Activated CD8-positive, alpha-beta memory T cell treated with anti-CD3 and anti-CD28 coated beads for 4 hours (primary cell): Measurements from ENCODE around the gene PCDHB5.
"Not testable (repeated sequence)": the region's sequence is repeated elsewhere in the genome, so short reads cannot be mapped to it uniquely, and the experiment has no call there.

ENCODE experiments used
- DNase-seq, 2 donors: peaks; one replicate each; pipeline ENCODE4 v3.0.0-alpha.2; 2020; ENCODE audit warnings: low read depth in 2 of 2

PCDHB5 gene

GRCh38 chr5:141135030-141135717 lies at the start of gene PCDHB5:
Gene PCDHB5 (plus strand): TSS chr5:141135206. CDS start chr5:141135435, 229 bp downstream.
- no peak for DNase-seq

DNA sequence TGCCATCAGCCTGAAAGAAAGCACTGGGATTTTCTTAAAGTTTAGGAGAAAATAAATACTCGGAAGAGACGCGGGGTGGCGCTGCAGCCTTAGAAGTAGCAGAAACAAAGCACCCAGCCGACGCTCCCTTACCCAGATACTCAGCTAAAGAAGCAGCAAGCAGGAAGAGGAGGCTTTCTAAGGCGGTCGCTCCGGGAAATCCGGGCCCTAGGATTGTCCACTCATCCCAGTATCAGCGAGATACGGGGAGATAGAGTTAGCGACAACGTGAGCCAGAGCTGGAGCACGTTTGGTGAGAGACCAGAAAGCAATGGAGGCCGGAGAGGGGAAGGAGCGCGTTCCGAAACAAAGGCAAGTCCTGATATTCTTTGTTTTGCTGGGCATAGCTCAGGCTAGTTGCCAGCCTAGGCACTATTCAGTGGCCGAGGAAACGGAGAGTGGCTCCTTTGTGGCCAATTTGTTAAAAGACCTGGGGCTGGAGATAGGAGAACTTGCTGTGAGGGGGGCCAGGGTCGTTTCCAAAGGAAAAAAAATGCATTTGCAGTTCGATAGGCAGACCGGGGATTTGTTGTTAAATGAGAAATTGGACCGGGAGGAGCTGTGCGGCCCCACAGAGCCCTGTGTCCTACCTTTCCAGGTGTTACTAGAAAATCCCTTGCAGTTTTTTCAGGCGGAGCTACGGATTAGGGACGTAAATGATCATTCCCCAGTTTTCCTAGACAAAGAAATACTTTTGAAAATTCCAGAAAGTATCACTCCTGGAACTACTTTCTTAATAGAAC lies 40.3 kb upstream of the PCDHB5 start, which contains the start of gene PCDHB2:
PCDHB2 (plus strand) TSS at position 135 of the 782 bp plus-strand sequence; CDS start at position 311, 176 bp downstream.
- DNase-seq, result no peak

DNA sequence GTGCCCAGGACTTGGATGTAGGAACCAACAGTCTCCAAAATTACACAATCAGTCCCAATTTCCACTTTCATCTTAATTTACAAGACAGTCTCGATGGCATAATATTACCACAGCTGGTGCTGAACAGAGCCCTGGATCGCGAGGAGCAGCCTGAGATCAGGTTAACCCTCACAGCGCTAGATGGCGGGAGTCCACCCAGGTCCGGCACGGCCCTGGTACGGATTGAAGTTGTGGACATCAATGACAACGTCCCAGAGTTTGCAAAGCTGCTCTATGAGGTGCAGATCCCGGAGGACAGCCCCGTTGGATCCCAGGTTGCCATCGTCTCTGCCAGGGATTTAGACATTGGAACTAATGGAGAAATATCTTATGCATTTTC lies 39.8 kb upstream of the PCDHB5 start:
- DNase-seq, result no peak

- DNase-seq, result not testable (repeated sequence)
Observed at GRCh38 chr5:141096181-141096580, 38.8 kb upstream of the PCDHB5 start.

DNA sequence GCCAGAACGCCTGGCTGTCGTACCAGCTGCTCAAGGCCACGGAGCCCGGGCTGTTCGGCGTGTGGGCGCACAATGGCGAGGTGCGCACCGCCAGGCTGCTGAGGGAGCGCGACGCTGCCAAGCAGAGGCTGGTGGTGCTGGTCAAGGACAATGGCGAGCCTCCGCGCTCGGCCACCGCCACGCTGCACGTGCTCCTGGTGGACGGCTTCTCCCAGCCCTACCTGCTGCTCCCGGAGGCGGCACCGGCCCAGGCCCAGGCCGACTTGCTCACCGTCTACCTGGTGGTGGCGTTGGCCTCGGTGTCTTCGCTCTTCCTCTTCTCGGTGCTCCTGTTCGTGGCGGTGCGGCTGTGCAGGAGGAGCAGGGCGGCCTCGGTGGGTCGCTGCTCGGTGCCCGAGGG lies 38.4 kb upstream of the PCDHB5 start:
- DNase-seq, result not testable (repeated sequence)

DNA sequence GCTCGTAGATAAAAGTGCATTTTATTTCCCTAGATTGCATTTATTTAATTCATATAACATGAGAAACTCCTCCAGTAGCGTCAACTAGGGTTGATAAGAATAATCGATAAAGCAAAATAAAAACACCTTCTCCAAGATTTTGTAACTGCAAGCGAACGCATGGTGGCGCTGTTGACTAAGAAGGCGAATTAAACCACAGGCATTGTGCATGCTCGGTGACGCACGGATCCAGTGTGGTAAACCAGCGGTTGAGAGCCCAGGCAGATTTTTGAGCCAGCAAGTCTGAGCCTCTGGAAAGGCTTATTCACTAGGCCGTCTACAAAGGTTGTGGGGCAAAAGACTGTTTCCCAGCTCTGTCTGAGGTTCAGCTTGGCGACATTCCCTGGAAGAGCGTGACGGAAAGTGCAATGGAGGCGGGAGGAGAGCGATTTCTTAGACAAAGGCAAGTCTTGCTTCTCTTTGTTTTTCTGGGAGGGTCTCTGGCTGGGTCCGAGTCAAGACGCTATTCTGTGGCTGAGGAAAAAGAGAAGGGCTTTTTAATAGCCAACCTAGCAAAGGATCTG lies 34.7 kb upstream of the PCDHB5 start, which contains the start of gene PCDHB3:
PCDHB3 (plus strand) TSS at position 231 of the 563 bp plus-strand sequence; CDS start at position 408, 177 bp downstream.
- DNase-seq, result no peak

- DNase-seq, result no peak
Observed at GRCh38 chr5:141101059-141101458, 33.9 kb upstream of the PCDHB5 start.

GRCh38 chr5:141102070-141102469 lies 32.9 kb upstream of the PCDHB5 start:
- not testable (repeated sequence) for DNase-seq

GRCh38 chr5:141102471-141102870 lies 32.5 kb upstream of the PCDHB5 start:
- not testable (repeated sequence) for DNase-seq

- no peak for DNase-seq
Observed at GRCh38 chr5:141105350-141105749, 29.7 kb upstream of the PCDHB5 start.

GRCh38 chr5:141119250-141119649 lies 15.8 kb upstream of the PCDHB5 start:
- DNase-seq, result no peak

GRCh38 chr5:141121563-141121962 lies 13.4 kb upstream of the PCDHB5 start, which contains the start of gene PCDHB4:
Gene PCDHB4 (plus strand): TSS chr5:141121818. CDS start chr5:141121999, 181 bp downstream.
- DNase-seq, result no peak

DNA sequence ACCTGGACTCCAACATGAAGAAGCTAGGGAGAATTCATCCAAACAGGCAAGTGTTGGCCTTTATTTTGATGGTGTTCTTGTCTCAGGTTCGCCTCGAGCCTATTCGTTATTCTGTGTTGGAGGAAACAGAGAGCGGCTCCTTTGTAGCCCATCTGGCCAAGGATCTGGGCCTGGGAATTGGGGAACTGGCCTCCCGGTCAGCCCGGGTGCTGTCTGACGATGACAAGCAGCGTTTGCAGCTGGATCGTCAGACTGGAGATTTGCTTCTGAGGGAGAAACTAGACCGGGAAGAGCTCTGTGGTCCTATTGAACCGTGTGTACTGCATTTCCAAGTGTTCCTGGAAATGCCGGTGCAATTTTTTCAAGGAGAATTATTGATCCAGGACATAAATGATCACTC lies 13.0 kb upstream of the PCDHB5 start:
- no peak for DNase-seq

DNA sequence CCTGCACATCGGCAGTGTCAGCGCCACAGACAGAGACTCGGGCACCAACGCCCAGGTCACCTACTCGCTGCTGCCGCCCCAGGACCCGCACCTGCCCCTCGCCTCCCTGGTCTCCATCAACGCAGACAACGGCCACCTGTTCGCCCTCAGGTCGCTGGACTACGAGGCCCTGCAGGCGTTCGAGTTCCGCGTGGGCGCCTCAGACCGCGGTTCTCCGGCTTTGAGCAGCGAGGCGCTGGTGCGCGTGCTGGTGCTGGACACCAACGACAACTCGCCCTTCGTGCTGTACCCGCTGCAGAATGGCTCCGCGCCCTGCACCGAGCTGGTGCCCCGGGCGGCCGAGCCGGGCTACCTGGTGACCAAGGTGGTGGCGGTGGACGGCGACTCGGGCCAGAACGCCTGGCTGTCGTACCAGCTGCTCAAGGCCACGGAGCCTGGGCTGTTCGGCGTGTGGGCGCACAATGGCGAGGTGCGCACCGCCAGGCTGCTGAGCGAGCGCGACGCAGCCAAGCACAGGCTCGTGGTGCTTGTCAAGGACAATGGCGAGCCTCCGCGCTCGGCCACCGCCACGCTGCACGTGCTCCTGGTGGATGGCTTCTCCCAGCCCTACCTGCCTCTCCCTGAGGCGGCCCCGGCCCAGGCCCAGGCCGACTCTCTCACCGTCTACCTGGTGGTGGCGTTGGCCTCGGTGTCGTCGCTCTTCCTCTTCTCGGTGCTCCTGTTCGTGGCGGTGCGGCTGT lies 11.4 kb upstream of the PCDHB5 start:
- not testable (repeated sequence) for DNase-seq

DNA sequence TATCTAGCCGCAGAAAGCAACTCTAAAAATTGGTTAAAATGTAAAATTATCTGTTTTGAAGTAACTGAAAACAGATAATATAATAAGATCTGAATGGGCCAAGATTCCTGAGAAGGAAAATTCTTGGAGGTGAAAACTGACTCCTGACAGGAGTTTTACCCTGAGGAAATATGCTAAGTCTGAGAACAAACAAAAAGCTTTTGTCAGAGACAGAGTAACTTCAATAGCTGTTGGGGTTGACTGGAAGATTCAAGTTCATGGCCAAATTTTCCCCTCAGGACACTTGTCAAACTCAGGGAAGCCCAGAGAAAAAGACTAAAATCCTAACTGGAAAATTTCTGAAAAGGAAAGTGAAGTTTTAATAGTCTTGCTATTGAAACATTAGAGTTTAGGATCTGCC lies 7.7 kb upstream of the PCDHB5 start:
- no peak for DNase-seq

DNA sequence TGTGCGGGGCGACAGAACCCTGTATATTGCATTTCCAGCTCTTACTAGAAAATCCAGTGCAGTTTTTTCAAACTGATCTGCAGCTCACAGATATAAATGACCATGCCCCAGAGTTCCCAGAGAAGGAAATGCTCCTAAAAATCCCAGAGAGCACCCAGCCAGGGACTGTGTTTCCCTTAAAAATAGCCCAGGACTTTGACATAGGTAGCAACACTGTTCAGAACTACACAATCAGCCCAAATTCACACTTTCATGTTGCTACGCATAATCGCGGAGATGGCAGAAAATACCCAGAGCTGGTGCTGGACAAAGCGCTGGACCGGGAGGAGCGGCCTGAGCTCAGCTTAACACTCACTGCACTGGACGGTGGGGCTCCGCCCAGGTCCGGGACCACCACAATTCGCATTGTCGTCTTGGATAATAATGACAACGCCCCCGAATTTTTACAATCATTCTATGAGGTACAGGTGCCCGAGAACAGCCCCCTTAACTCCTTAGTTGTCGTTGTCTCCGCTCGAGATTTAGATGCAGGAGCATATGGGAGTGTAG lies 786 bp downstream of the PCDHB5 start:
- DNase-seq, result no peak

DNA sequence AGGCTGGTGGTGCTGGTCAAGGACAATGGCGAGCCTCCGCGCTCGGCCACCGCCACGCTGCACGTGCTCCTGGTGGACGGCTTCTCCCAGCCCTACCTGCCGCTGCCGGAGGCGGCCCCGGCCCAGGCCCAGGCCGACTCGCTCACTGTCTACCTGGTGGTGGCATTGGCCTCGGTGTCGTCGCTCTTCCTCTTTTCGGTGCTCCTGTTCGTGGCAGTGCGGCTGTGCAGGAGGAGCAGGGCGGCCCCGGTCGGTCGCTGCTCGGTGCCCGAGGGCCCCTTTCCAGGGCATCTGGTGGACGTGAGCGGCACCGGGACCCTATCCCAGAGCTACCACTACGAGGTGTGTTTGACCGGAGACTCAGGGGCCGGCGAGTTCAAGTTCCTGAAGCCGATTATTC lies 2.3 kb downstream of the PCDHB5 start:
- not testable (repeated sequence) for DNase-seq

DNA sequence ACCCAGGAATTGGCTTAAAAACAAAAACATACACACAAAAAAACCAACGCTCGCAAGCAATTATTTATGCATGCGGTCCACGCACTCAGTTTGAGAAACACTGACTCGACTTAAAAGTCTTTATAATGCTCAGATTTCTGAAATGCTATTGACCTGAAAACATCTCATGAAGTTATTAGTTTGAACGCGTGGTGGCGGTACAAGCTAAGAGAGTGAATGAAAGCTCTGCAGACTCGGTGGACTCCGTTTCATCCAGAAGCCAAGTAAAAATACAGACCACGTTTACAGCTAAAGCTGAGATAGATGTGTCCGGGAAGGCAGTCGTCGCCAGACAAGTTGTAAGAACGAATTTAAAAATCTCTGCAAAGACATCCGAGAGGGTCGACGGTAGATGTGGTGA lies 14.8 kb downstream of the PCDHB5 start, which contains the start of gene PCDHB6:
PCDHB6 (plus strand) TSS at position 246 of the 400 bp plus-strand sequence. CDS start 201 bp downstream, outside the sequence.
- no peak for DNase-seq

DNA sequence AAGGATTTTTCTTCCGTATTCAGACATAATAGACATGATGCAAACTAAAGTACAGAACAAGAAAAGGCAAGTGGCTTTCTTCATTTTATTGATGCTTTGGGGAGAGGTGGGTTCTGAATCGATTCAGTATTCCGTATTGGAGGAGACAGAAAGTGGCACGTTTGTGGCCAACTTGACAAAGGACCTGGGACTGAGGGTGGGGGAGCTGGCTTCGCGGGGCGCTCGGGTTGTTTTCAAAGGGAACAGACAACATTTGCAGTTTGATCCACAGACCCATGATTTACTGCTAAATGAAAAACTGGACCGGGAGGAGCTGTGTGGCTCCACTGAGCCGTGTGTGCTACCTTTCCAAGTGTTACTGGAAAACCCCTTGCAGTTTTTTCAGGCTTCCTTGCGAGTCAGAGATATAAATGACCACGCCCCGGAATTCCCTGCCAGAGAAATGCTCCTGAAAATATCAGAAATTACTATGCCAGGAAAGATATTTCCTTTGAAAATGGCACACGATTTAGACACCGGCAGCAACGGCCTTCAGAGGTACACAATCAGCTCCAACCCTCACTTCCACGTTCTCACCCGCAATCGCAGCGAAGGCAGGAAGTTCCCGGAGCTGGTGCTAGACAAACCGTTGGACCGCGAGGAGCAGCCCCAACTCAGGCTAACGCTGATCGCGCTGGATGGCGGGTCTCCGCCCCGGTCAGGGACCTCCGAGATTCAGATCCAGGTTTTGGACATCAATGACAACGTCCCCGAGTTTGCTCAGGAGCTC lies 15.4 kb downstream of the PCDHB5 start:
- no peak for DNase-seq

DNA sequence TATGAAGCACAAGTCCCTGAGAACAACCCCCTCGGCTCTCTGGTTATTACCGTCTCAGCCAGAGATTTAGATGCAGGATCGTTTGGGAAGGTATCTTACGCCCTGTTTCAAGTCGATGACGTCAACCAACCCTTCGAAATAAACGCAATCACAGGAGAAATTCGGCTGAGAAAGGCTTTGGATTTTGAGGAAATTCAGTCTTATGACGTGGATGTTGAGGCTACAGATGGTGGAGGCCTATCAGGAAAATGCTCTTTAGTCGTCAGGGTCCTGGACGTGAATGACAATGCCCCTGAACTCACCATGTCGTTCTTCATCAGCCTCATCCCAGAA lies 16.0 kb downstream of the PCDHB5 start:
- no peak for DNase-seq

DNA sequence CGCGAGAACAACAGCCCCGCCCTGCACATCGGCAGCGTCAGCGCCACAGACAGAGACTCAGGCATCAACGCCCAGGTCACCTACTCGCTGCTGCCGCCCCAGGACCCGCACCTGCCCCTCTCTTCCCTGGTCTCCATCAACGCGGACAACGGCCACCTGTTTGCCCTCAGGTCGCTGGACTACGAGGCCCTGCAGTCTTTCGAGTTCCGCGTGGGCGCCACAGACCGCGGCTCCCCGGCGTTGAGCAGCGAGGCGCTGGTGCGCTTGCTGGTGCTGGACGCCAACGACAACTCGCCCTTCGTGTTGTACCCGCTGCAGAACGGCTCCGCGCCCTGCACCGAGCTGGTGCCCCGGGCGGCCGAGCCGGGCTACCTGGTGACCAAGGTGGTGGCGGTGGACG lies 16.6 kb downstream of the PCDHB5 start:
- DNase-seq, result not testable (repeated sequence)
